ENCODE data around the gene QSOX2.

DNA sequence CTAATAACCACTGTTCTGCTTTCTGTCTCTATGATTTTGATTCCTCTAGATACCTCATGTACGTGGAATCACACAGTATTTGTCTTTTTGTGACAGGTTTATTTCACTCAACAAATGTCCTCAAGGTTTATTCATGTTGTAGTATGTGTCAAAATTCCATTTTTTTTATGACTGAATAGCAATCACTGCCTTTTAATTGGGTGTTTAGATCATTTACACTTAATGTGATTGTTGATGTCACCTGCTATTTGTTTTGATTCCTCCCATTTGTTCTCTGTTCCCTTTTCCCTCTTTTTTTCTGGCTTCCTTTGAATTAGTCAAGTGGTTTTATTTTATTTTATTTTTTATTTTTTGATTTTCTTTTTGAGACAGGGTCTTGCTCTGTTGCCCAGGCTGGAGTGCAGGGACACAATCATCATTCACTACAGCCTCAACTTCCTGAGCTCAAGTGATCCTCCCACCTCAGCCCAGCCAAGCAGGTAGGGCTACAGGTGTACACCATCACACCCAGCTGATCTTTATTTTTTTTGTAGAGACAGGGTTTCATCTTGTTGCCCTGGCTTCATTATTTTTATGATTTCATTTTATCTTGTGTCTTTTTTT lies 82.3 kb downstream of the QSOX2 start:
- TF ChIP-seq POLR2A (IDR thresholded peaks at IDR 0.05; ENCODE audit: borderline replicate concordance, extremely low read depth, insufficient read depth, insufficient read length) (no peak), ZNF274 (IDR thresholded peaks at IDR 0.05; ENCODE audit: low read depth, low read length) (no peak), SIN3A (IDR thresholded peaks at IDR 0.05; ENCODE audit: low read depth) (no peak), JUND (IDR thresholded peaks at IDR 0.05) (no peak), POLR2AphosphoS5 (IDR thresholded peaks at IDR 0.05; ENCODE audit: low read depth, low read length) (no peak), ELF1 (IDR thresholded peaks at IDR 0.05; ENCODE audit: borderline replicate concordance, low read depth) (no peak), RAD21 (IDR thresholded peaks at IDR 0.05; ENCODE audit: low read depth) (no peak), SRF (IDR thresholded peaks at IDR 0.05; ENCODE audit: low read depth) (no peak)
- TF ChIP-seq, protein P1, sequence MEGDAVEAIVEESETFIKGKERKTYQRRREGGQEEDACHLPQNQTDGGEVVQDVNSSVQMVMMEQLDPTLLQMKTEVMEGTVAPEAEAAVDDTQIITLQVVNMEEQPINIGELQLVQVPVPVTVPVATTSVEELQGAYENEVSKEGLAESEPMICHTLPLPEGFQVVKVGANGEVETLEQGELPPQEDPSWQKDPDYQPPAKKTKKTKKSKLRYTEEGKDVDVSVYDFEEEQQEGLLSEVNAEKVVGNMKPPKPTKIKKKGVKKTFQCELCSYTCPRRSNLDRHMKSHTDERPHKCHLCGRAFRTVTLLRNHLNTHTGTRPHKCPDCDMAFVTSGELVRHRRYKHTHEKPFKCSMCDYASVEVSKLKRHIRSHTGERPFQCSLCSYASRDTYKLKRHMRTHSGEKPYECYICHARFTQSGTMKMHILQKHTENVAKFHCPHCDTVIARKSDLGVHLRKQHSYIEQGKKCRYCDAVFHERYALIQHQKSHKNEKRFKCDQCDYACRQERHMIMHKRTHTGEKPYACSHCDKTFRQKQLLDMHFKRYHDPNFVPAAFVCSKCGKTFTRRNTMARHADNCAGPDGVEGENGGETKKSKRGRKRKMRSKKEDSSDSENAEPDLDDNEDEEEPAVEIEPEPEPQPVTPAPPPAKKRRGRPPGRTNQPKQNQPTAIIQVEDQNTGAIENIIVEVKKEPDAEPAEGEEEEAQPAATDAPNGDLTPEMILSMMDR (IDR thresholded peaks at IDR 0.05 in 2 of 3, conservative IDR thresholded peaks at IDR 0.05 in 1 of 3; ENCODE audit: borderline replicate concordance in 1 of 3, insufficient read depth in 1 of 3, low read depth in 2 of 3, low read length in 2 of 3) = no peak
- TF ChIP-seq, protein P2, sequence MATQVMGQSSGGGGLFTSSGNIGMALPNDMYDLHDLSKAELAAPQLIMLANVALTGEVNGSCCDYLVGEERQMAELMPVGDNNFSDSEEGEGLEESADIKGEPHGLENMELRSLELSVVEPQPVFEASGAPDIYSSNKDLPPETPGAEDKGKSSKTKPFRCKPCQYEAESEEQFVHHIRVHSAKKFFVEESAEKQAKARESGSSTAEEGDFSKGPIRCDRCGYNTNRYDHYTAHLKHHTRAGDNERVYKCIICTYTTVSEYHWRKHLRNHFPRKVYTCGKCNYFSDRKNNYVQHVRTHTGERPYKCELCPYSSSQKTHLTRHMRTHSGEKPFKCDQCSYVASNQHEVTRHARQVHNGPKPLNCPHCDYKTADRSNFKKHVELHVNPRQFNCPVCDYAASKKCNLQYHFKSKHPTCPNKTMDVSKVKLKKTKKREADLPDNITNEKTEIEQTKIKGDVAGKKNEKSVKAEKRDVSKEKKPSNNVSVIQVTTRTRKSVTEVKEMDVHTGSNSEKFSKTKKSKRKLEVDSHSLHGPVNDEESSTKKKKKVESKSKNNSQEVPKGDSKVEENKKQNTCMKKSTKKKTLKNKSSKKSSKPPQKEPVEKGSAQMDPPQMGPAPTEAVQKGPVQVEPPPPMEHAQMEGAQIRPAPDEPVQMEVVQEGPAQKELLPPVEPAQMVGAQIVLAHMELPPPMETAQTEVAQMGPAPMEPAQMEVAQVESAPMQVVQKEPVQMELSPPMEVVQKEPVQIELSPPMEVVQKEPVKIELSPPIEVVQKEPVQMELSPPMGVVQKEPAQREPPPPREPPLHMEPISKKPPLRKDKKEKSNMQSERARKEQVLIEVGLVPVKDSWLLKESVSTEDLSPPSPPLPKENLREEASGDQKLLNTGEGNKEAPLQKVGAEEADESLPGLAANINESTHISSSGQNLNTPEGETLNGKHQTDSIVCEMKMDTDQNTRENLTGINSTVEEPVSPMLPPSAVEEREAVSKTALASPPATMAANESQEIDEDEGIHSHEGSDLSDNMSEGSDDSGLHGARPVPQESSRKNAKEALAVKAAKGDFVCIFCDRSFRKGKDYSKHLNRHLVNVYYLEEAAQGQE (IDR thresholded peaks at IDR 0.05; ENCODE audit: low read depth) = no peak
- TF ChIP-seq, protein P3, sequence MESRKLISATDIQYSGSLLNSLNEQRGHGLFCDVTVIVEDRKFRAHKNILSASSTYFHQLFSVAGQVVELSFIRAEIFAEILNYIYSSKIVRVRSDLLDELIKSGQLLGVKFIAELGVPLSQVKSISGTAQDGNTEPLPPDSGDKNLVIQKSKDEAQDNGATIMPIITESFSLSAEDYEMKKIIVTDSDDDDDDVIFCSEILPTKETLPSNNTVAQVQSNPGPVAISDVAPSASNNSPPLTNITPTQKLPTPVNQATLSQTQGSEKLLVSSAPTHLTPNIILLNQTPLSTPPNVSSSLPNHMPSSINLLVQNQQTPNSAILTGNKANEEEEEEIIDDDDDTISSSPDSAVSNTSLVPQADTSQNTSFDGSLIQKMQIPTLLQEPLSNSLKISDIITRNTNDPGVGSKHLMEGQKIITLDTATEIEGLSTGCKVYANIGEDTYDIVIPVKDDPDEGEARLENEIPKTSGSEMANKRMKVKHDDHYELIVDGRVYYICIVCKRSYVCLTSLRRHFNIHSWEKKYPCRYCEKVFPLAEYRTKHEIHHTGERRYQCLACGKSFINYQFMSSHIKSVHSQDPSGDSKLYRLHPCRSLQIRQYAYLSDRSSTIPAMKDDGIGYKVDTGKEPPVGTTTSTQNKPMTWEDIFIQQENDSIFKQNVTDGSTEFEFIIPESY (IDR thresholded peaks at IDR 0.05; ENCODE audit: extremely low read depth, insufficient replicate concordance, low read length) = no peak
- TF ChIP-seq, protein P4, sequence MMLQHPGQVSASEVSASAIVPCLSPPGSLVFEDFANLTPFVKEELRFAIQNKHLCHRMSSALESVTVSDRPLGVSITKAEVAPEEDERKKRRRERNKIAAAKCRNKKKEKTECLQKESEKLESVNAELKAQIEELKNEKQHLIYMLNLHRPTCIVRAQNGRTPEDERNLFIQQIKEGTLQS (IDR thresholded peaks at IDR 0.05) = no peak
